AG10803 (cell line): ENCODE results near the gene SSH2.

Experiments
- DNase-seq: peaks from one replicate; pipeline ENCODE4 v3.0.0; 2010; ENCODE audit warnings: low read depth
- H3K4me3 ChIP-seq: 2 replicates; pipeline ENCODE4 v1.5.1; 2011; ENCODE audit warnings: mild to moderate bottlenecking, low read length, control low read depth
- CTCF ChIP-seq: conservative IDR thresholded peaks from 2 replicates; pipeline ENCODE4 v1.5.1; 2011; ENCODE audit warnings: mild to moderate bottlenecking, low read length, control low read depth, inconsistent platforms

The SSH2 gene

GRCh38 chr17:29613352-29613837 lies 316.6 kb downstream of the SSH2 start:
- peak; percentile 59 for TF ChIP-seq CTCF
- peak; percentile 83 for DNase-seq
- peak overlapping the region; percentile 43 for H3K4me3 ChIP-seq

GRCh38 chr17:29612404-29613280 lies 317.4 kb downstream of the SSH2 start:
- TF ChIP-seq CTCF = no peak
- H3K4me3 ChIP-seq = no peak overlapping the region
- DNase-seq = no peak

GRCh38 chr17:29612094-29612403 lies 318.0 kb downstream of the SSH2 start:
- DNase-seq = no peak
- H3K4me3 ChIP-seq = no peak overlapping the region
- TF ChIP-seq CTCF = no peak

GRCh38 chr17:29611351-29612093 lies 318.5 kb downstream of the SSH2 start:
- TF ChIP-seq CTCF = no peak
- no peak for DNase-seq
- H3K4me3 ChIP-seq = no peak overlapping the region

GRCh38 chr17:29610395-29610794 lies 319.6 kb downstream of the SSH2 start:
- no peak for DNase-seq
- no peak for TF ChIP-seq CTCF
- no peak overlapping the region for H3K4me3 ChIP-seq

GRCh38 chr17:29608986-29609385 lies 321.0 kb downstream of the SSH2 start:
- no peak for DNase-seq
- H3K4me3 ChIP-seq = no peak overlapping the region
- no peak for TF ChIP-seq CTCF
